GM18520 (cell line): Measurements from ENCODE around the gene FKBP9.
"Not testable (repeated sequence)": the region's sequence is repeated elsewhere in the genome, so short reads cannot be mapped to it uniquely, and the experiment has no call there.

ENCODE experiments used
- ATAC-seq: cut with Tn5 transposase; IDR thresholded peaks from one replicate; pipeline ENCODE4 v1.9.1; 2021; ENCODE audit not compliant: unreplicated experiment

FKBP9 gene

DNA sequence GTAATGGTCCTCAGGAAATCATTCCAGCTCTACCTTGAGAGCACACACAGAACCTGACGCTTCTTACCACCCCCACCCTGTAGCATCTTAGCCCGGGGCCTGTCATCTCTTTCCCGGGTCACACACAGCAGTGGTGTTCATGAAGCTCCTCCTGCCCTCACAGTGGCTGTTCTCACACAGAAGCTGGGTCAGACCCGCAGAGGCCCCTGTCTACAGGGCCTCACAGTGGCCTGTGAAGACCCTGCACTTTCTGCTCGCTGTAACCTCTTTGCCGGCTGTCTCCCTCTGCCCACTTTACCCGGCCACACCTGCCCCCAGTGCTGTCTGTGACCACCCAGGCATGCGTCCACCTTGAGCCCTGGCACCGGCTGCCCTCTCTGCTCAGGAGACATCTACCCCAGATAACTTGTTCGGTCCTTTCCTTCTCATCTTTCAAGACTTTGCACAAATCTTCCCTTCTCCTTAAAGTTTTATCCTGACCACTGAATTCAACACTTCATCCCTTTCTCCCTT is 46.9 kb downstream of the FKBP9 start:
- ATAC-seq = not testable (repeated sequence)

DNA sequence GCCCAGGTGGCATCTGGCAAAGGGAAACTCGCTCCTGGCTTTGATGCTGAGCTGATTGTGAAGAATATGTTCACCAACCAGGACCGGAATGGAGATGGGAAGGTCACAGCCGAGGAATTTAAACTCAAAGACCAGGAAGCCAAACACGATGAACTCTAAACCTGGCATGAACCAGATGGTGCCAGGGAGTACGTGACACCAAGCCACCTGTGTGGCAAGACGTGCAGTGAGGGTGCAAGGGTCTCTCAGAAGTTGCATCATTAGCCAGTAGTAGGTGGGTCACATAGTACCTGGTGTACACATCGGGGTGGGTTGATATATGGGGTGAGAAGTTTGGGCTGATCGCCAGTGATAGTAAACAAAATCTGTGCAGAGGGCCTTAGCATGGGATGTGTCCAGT is 48.0 kb downstream of the FKBP9 start:
- ATAC-seq = not testable (repeated sequence)

DNA sequence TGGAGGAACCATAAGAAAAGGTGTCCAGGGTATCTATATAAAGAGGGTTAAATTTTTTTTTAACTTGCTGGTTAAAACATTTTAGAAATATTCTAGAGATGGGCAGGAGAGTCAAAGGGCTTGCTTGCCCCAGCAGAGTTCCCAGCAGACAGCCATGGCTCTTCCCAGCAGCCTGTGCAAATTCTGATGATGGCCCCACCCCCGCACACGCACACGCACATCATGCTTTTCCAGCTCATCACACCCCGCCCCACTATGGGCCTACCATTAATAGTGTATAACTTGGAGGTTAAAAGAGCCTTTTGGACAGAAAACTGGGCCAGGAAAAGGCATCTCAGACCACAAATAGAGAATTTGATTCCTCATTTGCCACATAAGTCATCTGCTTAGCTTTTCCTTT is 48.5 kb downstream of the FKBP9 start:
- not testable (repeated sequence) for ATAC-seq

DNA sequence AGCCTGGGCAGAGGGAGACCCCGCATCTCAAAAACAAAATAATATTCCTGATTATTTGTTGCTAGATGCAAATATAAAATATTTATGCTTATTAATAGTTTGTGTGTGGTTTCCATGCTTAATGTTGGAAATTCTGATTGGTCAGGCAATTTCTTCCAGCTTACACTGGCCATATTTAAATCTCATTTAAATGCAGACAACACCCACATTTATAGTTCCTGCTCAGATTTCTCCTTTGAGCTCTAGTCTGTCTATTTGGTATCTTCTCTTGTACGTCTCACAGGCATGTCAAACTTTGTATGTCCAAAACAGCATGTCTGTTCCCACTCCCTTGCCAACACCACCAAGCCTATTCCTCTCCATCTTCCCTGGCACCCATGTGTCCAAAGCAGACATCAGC is 52.5 kb downstream of the FKBP9 start:
- no peak for ATAC-seq

DNA sequence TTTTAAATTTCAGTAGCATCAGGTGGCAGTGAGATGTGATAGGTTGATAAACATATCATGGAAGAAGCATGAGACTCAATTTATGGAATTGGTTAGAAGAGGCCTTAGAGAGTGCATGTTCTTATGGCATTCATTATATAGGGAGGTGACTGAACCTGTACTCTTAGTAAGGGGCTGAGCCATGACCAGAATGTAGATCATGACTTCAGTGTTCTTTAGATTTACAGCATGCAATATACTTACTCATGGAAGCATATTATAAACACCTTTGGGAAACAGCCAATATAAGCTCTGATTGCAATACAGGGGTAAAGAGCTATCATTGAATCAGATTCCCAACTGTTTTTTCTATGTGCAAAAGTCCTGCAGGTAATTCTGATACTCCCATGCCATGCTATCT is 55.1 kb downstream of the FKBP9 start:
- ATAC-seq = no peak

DNA sequence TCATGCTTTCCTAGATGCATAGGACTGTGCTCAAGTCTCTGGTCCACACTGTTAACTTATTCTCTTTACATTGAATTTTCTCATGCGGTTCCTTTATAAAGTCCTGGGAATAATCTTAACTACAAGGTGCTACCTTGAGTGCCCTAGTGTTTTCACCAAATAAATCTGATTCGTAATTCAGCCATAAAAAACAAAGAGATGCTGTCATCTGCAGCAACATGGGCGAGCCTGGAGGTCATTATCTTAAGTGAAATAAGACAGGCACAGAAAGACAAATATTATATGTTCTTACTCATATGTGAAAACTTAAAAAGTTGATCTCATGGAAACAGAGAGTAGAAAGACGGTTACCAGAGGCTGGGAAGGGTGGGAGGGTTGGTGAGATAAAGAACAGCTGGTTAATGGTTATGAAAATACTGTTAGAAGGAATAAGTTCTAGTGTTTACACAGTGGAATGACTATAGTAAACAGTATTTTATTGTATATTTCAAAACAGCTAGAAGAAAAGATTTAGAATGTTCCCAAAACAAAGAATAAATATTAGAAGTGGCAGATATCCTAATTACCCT is 67.0 kb downstream of the FKBP9 start:
- ATAC-seq = no peak

DNA sequence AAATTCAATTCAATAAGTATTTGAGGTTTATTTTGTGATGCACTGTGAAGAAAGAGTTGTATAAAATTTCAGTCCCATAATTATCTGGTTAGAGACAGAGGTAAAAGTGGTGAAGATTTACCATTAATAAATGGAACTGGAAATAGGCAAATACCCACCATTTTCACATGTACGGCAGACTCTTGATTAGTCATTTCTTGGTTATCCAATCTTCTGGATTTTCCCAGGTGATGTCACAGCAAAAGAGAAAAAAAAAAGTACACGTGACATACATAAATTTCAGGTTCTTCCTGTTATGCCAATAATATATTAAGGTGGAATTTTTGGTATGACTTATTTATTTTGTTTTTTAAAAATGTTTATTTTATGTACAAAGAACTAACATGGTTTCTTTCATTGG is 78.5 kb downstream of the FKBP9 start:
- no peak for ATAC-seq

DNA sequence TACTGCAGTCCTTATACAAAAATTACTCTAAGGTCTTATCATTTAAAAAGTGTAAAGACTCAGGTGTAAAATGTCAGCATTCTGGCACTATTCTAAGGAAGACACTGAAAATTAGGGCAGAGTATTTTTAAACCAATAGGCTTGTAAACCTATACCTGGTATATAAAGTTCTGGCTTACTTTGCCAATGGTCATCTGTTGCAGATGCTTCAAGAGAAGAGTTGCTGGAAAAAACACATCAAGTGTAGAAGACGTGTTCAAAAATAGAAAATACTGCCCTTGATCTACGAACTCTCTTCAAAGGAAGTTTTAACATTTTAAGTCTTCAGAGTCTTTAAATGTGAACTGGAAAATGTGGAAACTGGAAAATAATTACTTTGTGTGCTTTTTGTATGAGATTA is 81.4 kb downstream of the FKBP9 start:
- no peak for ATAC-seq

DNA sequence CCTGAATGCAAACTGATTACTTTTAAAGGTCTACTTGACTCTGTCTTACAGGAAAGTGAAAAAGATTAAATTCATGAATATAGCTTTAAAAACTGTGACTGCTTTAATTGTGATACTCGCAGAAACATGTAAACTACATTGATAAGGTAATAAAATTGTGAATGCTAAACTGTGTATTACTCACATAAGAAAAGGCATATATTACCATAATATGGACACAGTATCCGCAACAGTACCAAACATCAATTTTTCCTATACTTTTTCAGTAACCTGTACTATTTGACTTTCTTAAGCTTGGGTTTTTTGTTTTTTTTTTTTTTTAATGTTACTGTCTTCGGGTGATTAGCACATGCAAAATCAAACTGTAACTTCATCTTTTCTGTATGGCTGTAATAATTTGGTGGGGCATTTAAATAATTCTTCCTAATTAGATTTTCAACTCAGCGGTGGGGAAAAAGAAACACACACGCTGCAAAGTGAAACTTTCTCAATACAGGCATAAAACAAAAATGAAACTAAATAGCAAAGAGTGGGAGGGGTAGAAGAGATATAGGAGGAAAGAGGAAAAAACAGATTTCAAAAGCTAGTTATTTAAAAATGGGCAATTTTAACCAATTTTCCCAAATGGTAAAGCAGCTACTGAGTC is 82.1 kb downstream of the FKBP9 start:
- peak; percentile 21 for ATAC-seq

DNA sequence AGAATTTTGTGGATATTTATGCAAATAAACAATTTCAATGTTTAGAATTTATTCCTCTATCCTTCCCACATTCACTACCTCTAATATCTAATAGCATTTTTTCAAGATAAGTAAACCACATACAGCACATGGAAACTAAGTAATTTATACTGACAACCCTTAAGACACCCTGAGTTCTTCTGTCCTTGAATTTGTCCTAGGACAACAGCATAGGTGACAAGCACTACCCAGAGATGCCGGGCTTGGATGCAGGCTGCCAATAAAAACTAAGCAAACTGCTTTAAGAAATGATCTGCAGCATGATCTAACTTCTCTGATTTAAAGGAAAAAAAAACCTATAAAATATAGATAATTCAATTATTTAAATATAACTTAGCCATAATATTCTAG is 82.7 kb downstream of the FKBP9 start:
- ATAC-seq = no peak

DNA sequence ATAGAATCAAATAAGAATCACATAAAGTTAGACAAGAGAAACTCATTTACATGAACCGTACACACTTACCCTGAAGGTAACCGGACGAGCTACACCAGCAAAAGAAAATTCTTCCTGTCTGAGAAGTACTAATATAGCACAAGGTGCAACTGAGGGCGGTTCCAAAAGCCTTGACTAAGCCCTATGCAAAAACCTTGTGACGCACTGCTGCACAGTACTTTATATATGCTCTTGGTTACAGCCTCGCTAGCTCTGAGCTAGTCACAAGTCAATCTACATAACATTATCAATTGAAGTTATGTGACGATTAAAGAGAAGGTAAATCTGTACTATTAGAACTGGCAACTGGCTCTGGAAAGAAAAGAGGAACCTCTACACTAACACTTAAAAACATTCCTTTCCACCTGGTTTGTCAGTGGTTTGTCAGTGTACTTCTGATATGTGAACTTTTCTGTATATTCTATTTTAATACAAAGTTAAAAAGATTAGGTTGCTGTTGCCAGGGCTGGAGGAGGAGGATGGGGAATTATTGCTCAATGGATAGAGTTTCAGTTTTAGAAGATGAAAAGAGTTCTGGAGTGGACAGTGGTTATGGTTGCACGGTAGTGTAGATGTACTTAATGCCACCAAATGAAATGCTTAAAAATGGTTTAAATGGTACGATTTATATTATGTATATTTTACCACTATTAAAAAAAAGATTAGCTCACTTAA is 83.7 kb downstream of the FKBP9 start:
- peak; percentile 84 for ATAC-seq

DNA sequence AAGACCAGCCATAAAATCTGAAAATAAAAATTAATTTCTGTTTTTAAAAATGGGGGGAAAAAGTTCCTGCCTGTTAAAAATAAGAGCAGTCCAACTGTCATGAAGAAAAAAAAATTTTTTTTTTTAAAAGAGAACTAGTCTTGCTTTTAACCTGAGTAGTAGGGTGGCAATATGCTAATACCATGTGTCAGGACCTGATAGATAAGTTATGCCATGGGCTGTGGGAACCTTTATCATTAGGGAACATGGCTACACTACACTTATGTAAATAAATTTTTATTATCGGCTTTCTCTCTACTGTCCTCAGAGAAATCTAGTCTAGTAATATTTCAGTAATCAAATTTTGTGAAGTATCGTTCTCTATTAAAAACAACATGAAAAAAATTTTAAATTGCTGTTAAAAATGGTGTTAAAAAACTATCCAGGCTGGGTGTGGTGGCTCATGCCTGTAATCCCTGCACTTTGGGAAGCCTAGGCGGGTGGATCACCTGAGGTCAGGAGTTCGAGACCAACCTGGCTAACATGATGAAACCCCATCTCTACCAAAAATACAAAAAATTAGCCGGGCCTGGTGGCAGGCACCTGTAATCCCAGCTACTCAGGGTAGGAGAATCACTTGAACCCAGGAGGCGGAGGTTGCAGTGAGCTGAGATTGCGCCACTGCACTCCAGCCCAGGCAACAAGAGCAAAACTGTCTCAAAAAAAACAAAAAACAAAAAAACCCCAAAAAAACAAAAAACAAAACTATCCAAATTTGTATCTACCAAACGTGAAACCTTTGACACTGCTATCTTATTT is 84.6 kb downstream of the FKBP9 start:
- no peak for ATAC-seq

DNA sequence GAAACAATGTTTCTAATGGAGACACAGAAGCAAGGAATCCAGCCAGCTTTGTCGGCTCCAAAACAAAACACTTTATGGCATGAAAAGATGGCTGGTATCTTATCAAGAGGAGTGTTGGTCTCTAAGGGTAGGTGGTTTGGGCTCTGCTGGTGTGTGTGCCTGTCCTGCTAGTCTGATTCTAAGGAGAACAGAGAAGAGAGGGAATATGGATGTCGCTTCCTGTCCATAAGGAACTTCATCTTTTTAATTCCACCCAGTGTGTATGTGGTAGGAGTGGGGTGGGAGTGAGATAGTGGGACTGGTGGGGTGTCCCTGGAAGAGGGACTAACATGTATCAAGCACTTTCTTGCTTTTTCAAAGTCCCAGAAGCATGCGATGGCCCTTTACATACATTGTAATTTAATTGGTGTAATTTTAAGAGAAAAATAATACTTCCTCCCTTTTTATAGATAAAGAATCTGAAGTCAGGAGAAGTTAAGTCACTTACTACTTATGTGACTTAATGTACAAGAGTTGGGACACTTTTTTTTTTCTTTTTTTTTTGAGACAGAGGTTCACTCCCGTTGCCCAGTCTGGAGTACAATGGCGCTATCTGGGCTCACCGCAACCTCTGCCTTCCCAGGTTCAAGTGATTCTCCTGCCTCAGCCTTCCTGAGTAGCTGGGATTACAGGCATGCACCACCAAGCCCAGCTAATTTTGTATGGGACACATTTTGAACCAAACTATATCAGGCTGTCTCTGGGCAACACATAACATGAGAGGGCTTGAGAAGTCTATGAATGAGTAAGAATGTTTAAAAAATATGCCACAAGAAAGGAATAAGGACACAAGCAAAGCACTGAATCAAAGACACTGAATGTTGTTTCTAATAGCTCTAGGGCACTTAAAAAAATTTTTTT is 86.5 kb downstream of the FKBP9 start:
- ATAC-seq = no peak

DNA sequence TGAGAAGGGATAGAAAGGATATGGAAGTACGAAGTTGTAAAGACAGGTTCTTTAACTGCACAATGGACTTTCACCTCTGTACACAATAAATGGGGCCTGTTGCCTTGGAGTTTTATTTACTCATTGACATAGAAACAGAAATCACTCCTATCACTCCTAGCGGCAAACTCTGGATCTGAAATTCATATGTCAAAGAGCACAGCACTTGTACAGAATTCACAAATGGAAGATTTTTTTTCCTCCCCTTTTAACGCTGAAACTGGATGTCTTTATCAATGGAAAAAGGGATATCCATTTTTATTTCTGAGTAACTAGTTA is 87.1 kb downstream of the FKBP9 start:
- ATAC-seq = no peak

DNA sequence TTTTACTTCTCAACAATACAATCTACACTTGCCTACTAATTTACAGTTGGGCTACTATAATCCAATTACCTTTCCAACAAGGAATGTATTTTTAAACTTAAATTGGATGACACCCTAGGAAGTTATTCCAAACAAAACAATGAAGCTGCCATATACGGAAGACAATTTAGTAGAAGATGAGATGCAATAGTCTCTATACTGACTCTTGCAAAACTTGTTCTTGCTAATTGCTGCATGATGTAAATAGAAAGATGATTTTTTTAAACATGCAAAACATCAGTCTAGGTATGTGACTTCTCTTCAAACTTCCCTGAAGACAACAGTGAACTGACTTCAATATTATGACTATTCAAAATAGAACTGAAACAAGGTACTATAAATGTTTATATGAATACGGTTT is 87.7 kb downstream of the FKBP9 start:
- peak; percentile 39 for ATAC-seq

DNA sequence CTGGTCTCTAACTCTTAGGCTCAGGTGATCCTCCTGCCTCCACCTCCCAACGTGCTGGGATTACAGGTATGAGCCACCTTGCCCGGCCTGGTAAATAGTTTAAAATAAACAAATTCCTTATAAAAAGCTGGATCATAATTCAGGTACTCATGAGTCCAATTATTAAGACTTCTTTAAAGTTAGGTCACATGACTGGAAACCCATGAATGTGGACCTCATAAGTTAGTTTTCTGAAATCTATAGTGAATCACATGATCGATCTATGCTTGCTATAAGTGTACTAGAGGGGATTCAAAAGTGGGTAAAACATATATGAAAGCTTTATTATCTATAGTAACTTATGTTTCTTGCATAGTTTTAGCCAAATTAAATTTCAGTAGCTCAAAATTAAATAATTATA is 91.0 kb downstream of the FKBP9 start:
- ATAC-seq = no peak

DNA sequence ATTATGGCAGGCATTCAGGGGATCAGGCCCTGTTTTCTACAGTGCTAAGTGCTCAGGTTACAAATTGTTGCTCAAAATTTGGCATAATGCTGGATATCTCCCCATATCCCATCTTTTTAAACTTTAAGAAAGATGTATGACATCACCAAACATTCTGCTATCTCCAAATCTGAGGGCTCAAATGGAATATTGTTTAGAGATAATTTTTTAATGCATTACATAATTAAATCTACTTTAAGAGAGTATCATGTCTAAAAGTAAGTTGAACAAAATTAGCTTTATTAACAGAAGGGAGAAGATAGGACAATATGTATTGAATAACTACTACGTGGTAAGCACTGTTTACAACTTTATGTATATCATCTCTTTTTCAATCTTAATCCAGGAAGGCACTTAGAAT is 91.5 kb downstream of the FKBP9 start:
- no peak for ATAC-seq

DNA sequence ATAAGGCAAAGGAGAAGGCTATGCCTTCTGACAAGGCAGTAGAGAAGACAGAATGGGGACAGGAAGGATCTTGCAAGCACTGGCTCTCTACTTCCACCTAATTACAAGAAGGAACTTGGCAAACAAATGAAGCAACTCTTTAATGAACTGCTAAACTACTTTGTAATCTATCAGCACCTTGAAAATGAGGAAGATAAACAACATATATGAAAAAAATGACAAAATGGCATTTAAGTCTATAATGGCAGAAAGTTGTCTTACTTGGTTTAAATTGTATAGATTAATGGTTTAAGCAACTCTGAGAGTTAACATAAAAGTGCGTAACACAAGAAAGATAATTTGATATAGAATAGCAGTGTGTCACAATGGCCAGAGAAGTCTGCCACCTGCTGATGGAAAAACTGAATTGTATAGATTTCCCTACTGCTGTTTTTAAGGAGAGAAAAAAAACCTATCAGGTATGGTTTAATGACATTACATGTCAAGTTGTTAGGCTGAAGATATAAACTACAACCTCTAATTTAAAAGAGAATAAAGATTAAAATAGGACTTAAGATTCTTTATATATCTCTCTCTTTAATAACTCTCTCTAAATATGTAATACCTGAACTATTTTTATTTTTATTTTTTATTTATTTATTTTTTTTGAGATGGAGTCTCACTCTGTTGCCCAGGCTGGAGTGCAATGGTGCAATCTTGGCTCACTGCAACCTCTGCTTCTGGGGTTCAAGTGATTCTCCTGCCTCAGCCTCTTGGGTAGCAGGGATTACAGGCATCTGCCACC is 93.5 kb downstream of the FKBP9 start:
- ATAC-seq = no peak

DNA sequence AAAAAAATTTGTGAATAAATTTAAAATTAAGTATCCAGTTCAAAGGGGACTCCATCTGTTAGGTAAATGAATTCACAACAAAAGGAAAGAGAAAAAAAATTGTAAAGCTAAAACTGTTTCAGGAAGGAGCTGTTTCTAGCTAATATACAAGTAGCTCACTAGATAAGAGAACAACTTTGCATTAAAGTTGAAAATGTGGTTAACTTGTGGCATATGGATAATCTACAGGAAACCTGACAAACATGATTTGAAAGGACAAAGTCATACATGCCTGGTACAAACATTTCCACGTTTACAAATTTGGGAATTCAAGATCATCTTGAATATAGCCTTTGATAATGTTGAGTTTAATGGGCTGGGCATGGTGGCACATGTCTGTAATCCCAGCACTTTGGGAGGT is 96.5 kb downstream of the FKBP9 start:
- no peak for ATAC-seq
